IPS-11a (cell line): Measurements from ENCODE around the gene STXBP6.

Source experiments
- H3K4me3 ChIP-seq: one replicate; pipeline ENCODE4 v1.5.1; 2013; ENCODE audit warnings: low read depth, low read length, control low read depth

STXBP6 gene

GRCh38 chr14:25049568-25050268 is at the start of gene STXBP6:
STXBP6 (minus strand) TSS chr14:25050147; CDS start chr14:24974818, 75,329 bp downstream.
- H3K4me3 ChIP-seq: peak within 1 kb of the TSS; percentile 52

GRCh38 chr14:25097120-25097519 is 47.2 kb upstream of the STXBP6 start:
- H3K4me3 ChIP-seq: no peak overlapping the region

- no peak overlapping the region for H3K4me3 ChIP-seq
These were observed 45.9 kb upstream of the STXBP6 start for GRCh38 chr14:25095736-25096437.

GRCh38 chr14:25094171-25094907 is 44.4 kb upstream of the STXBP6 start:
- no peak overlapping the region for H3K4me3 ChIP-seq

GRCh38 chr14:25092258-25092740 is 42.4 kb upstream of the STXBP6 start:
- H3K4me3 ChIP-seq: no peak overlapping the region

- no peak overlapping the region for H3K4me3 ChIP-seq
These were observed 40.9 kb upstream of the STXBP6 start for GRCh38 chr14:25090716-25091454.

- no peak overlapping the region for H3K4me3 ChIP-seq
These were observed 40.3 kb upstream of the STXBP6 start for GRCh38 chr14:25090256-25090655.

- no peak overlapping the region for H3K4me3 ChIP-seq
These were observed 39.5 kb upstream of the STXBP6 start for GRCh38 chr14:25089496-25089895.

- H3K4me3 ChIP-seq: no peak overlapping the region
These were observed 37.0 kb upstream of the STXBP6 start for GRCh38 chr14:25086821-25087396.

GRCh38 chr14:25086081-25086480 is 36.1 kb upstream of the STXBP6 start:
- no peak overlapping the region for H3K4me3 ChIP-seq

GRCh38 chr14:25080682-25081081 is 30.7 kb upstream of the STXBP6 start:
- H3K4me3 ChIP-seq: no peak overlapping the region

GRCh38 chr14:25079311-25079710 is 29.4 kb upstream of the STXBP6 start:
- no peak overlapping the region for H3K4me3 ChIP-seq

GRCh38 chr14:25074099-25074685 is 24.2 kb upstream of the STXBP6 start:
- H3K4me3 ChIP-seq: no peak overlapping the region

GRCh38 chr14:25069879-25070278 is 19.9 kb upstream of the STXBP6 start:
- H3K4me3 ChIP-seq: no peak overlapping the region

- H3K4me3 ChIP-seq: no peak overlapping the region
These were observed 17.7 kb upstream of the STXBP6 start for GRCh38 chr14:25067600-25067999.

GRCh38 chr14:25062022-25062321 is 12.0 kb upstream of the STXBP6 start:
- no peak overlapping the region for H3K4me3 ChIP-seq

- no peak overlapping the region for H3K4me3 ChIP-seq
These were observed 6.7 kb upstream of the STXBP6 start for GRCh38 chr14:25056688-25057078.

GRCh38 chr14:25055992-25056687 is 6.2 kb upstream of the STXBP6 start:
- no peak overlapping the region for H3K4me3 ChIP-seq

GRCh38 chr14:25055005-25055404 is 5.1 kb upstream of the STXBP6 start:
- H3K4me3 ChIP-seq: no peak overlapping the region

GRCh38 chr14:25053585-25053984 is 3.6 kb upstream of the STXBP6 start:
- no peak overlapping the region for H3K4me3 ChIP-seq
